ENCODE measurements around the gene NCOA1. TPM values are rescaled to one million over a fixed set of nuclear protein-coding genes. Genes with fewer than 3 reads are reported as not detected.

Gene NCOA1
- total and polyA plus RNA-seq, 2 donors (not counting 3 experiments of a cell fraction or from before 2014, with no cell fraction given), result 11.4 to 14.1 TPM

DNA sequence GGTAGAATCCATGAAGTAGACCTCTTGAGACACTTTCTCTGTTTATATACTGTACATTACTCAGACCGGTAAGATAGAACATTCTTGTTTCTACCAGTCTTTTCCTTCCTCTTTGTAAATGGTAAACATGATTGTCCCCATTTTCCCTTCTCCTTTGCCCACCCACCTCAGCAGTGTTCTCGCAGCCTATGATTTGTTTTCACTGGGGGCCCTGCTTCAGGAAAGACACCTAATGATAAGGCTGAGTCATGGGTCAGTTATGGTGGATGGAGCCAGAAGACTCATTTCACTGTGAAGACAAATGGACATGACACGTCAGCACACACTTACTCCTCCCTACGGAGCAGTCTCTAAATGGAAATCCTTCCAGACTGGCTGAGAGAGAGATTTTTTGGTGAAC lies 325.8 kb downstream of the NCOA1 start:
- Histone ChIP-seq H3K27me3 (ENCODE audit: control insufficient read depth in 2 of 2, insufficient read depth in 2 of 2, low read length in 2 of 2) (no peaks in the 10 kb centered on the region), H3K36me3 (ENCODE audit: control insufficient read depth in 2 of 2, extremely low read depth in 1 of 2, insufficient read depth in 2 of 2, low read length in 2 of 2) (peaks cover 14 to 19% of the 10 kb centered on the region in 2 experiments), H3K27ac (ENCODE audit: insufficient read depth, low read depth, low read length) (peak overlapping the region; percentile 74), H3K79me2 (ENCODE audit: control insufficient read depth, insufficient read depth, low read length) (peaks cover 30% of the 10 kb centered on the region), H3K9me1 (replicated peaks; ENCODE audit: control insufficient read depth, extremely low read depth, insufficient read depth, low read length) (no peaks in the 10 kb centered on the region), H3K9ac (replicated peaks; ENCODE audit: extremely low read depth, insufficient read depth, low read length) (peak overlapping the region; percentile 32), H2AFZ (ENCODE audit: low read depth, low read length) (no peak overlapping the region), H4K20me1 (replicated peaks; ENCODE audit: control insufficient read depth, extremely low read depth, insufficient read depth, low read length) (no peaks in the 10 kb centered on the region), H3K9me3 (replicated peaks; ENCODE audit: control insufficient read depth, insufficient read depth, low read length) (no peaks in the 10 kb centered on the region), H3K4me3 (replicated peaks in 1 of 3; ENCODE audit: insufficient read depth in 1 of 3, low read depth in 1 of 3, low read length in 3 of 3) (no peak overlapping the region), H3K4me2 (ENCODE audit: insufficient read depth, low read length) (peak overlapping the region; percentile 52), H3K4me1 (ENCODE audit: control insufficient read depth, extremely low read depth, insufficient read depth, low read length) (peaks cover 19% of the 10 kb centered on the region)
- DNase-seq (ENCODE audit: low read depth, low spot score) (peak; percentile 87), FAIRE-seq (peak; percentile 97)
- intact Hi-C loops (cut with micrococcal nuclease) (loop anchor here (1.0 kb wide), 1 partner anchor 8 kb away; no protein-coding TSS in a partner anchor), dilution Hi-C loops (cut with MboI; ENCODE audit: extremely low pct_ligation_motif_present, low sequenced_read_pairs) (no loop called here)
- POLR2A ChIA-PET, result no interaction called here
- TF ChIP-seq MYC (IDR thresholded peaks at IDR 0.05; ENCODE audit: low read depth, low read length) (no peak), JUN (IDR thresholded peaks at IDR 0.05; ENCODE audit: borderline replicate concordance, insufficient read depth, insufficient read length, low read depth) (peak; percentile 75), POLR2AphosphoS5 (IDR thresholded peaks at IDR 0.05; ENCODE audit: insufficient read depth, low read depth, low read length) (peak; percentile 20), POLR2A (IDR thresholded peaks at IDR 0.05; ENCODE audit: low read depth, low read length) (no peak), FOS (IDR thresholded peaks at IDR 0.05; ENCODE audit: borderline replicate concordance, insufficient read depth, low read length) (peak; percentile 91), EZH2 (IDR thresholded peaks at IDR 0.05; ENCODE audit: borderline replicate concordance, low read depth, low read length, severe bottlenecking) (no peak), GATA2 (IDR thresholded peaks at IDR 0.05; ENCODE audit: insufficient read depth, insufficient read length, low read depth, low read length) (peak; percentile 80)
- TF ChIP-seq, protein P1, sequence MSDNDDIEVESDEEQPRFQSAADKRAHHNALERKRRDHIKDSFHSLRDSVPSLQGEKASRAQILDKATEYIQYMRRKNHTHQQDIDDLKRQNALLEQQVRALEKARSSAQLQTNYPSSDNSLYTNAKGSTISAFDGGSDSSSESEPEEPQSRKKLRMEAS (IDR thresholded peaks at IDR 0.05; ENCODE audit: insufficient read depth, insufficient read length), result no peak
- TF ChIP-seq, protein P2, sequence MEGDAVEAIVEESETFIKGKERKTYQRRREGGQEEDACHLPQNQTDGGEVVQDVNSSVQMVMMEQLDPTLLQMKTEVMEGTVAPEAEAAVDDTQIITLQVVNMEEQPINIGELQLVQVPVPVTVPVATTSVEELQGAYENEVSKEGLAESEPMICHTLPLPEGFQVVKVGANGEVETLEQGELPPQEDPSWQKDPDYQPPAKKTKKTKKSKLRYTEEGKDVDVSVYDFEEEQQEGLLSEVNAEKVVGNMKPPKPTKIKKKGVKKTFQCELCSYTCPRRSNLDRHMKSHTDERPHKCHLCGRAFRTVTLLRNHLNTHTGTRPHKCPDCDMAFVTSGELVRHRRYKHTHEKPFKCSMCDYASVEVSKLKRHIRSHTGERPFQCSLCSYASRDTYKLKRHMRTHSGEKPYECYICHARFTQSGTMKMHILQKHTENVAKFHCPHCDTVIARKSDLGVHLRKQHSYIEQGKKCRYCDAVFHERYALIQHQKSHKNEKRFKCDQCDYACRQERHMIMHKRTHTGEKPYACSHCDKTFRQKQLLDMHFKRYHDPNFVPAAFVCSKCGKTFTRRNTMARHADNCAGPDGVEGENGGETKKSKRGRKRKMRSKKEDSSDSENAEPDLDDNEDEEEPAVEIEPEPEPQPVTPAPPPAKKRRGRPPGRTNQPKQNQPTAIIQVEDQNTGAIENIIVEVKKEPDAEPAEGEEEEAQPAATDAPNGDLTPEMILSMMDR (IDR thresholded peaks at IDR 0.05; ENCODE audit: extremely low read depth in 1 of 2, insufficient read depth in 1 of 2, low read depth in 1 of 2, low read length in 2 of 2), result no peak
- CTCF ChIA-PET, result interaction anchor here (0.8 to 2.6 kb wide), 2 partner anchors 10 to 383 kb away, joined by 5 to 18 read pairs; no protein-coding TSS in a partner anchor
- no TSS peak for BruUV-seq (replicated peaks)

Measured in endothelial cell of umbilical vein (primary cell).